Upper lobe of left lung (tissue), 6 donors: Measurements from ENCODE around the gene ENSA. TPM values are rescaled to one million over a fixed set of nuclear protein-coding genes. Genes with fewer than 3 reads are reported as not detected.
A peak's percentile ranks its signal among the peaks of the same experiment; 100 is the strongest.
"Not testable (repeated sequence)": the region's sequence is repeated elsewhere in the genome, so short reads cannot be mapped to it uniquely, and the experiment has no call there.

Experiments used
- ATAC-seq, 2 donors: fragments of 200-7000 bp; cut with Tn5 transposase; one replicate each; pipeline ENCODE4 v1.9.1; 2022; ENCODE audit warnings: mild to moderate bottlenecking in 2 of 2, moderate library complexity in 2 of 2; ENCODE audit not compliant: low FRiP score in 2 of 2
- DNase-seq, 2 donors: peaks; one replicate each; pipeline ENCODE4 v3.0.0-alpha.2; 2019 to 2020
- H3K27ac ChIP-seq, 4 donors: fragments of 200-600 bp; sonication (generic); one replicate each; pipeline ENCODE4 v1.5.1; 2016 to 2019
- H3K27me3 ChIP-seq, 4 donors: fragments of 200-600 bp; sonication (generic); one replicate each; pipeline ENCODE4 v1.5.1; 2017 to 2019
- H3K36me3 ChIP-seq, 4 donors: fragments of 200-600 bp; sonication (generic); one replicate each; pipeline ENCODE4 v1.5.1; 2016 to 2019
- H3K4me1 ChIP-seq, 4 donors: fragments of 200-600 bp; sonication (generic); one replicate each; pipeline ENCODE4 v1.5.1; 2018 to 2019
- H3K4me3 ChIP-seq, 4 donors: fragments of 200-600 bp; sonication (generic); one replicate each; pipeline ENCODE4 v1.5.1; 2017 to 2019; ENCODE audit warnings: mild to moderate bottlenecking in 2 of 4, moderate library complexity in 1 of 4
- H3K9me3 ChIP-seq, 4 donors: fragments of 200-600 bp; sonication (generic); one replicate each; pipeline ENCODE4 v1.5.1; 2018 to 2019
- CTCF ChIP-seq, 6 experiments: fragments of 450-650 bp in 4 of 6; fragments of 200-600 bp in 2 of 6; sonication (generic) in 2 of 6; IDR thresholded peaks; one replicate each; pipeline ENCODE4 v1.5.1; 2016 to 2019; ENCODE audit warnings: antibody characterized with exemption in 6 of 6
- EP300 ChIP-seq, 4 donors: sonication (generic); formaldehyde crosslinking; IDR thresholded peaks; one replicate each; pipeline ENCODE4 v1.5.1; 2017; ENCODE audit warnings: antibody characterized with exemption in 4 of 4, control low read depth in 2 of 4
- POLR2A ChIP-seq, 4 donors: fragments of 450-650 bp; IDR thresholded peaks; one replicate each; pipeline ENCODE4 v1.5.1; 2016 to 2017; ENCODE audit warnings: antibody characterized with exemption in 4 of 4, mild to moderate bottlenecking in 2 of 4
- POLR2AphosphoS5 ChIP-seq, 2 donors: sonication (generic); formaldehyde crosslinking; IDR thresholded peaks; one replicate each; pipeline ENCODE4 v1.5.1; 2017; ENCODE audit warnings: antibody characterized with exemption in 2 of 2
- WGBS, 2 donors: methylation state at CpG; one replicate each; pipeline ENCODE4 v1.1.5; 2017 to 2018; 5-methylcytosine and 5-hydroxymethylcytosine counted together
- total RNA-seq, 6 donors: library from RNA; depleted of rRNA in 4 of 6; stranded (reverse); fragments of >200 nt in 4 of 6; gene quantifications; one replicate each; pipeline versions ENCODE4 v1.1.0 to v1.2.1, GENCODE V29; 2016 to 2021
- donor health status: DM: no; HTN: no; CAD: no; lungs with moderate emphysema.
- donor health status: DM: no; HTN: yes; CAD: no; lungs with severe emphysema.

ENSA gene
- total RNA-seq, 6 donors from 2014 or later, result 141 to 271 (median 212) TPM

- Histone ChIP-seq H3K9me3 (no peaks in the 10 kb centered on the region), H3K27me3 (no peaks in the 10 kb centered on the region), H3K4me1 (peaks cover 0 to 6% (median 0%) of the 10 kb centered on the region in 4 donors), H3K27ac (no peak overlapping the region), H3K4me3 (no peak overlapping the region), H3K36me3 (peaks cover 3 to 54% (median 24%) of the 10 kb centered on the region in 4 donors)
- TF ChIP-seq POLR2AphosphoS5 (IDR thresholded peaks at IDR 0.05) (no peak), CTCF (IDR thresholded peaks at IDR 0.05) (no peak), EP300 (IDR thresholded peaks at IDR 0.05) (no peak), POLR2A (IDR thresholded peaks at IDR 0.05) (no peak)
- DNase-seq (no peak), ATAC-seq (no peak)
- WGBS, 2 donors, result 92 to 93% methylated on average over 5 of the region's 5 CpGs
These were observed 20.1 kb upstream of the ENSA start for GRCh38 chr1:150649441-150650075.

GRCh38 chr1:150642296-150642695 is 12.9 kb upstream of the ENSA start:
- no peaks in the 10 kb centered on the region for H3K9me3 ChIP-seq
- no peak for ATAC-seq
- no peak for DNase-seq
- H3K36me3 ChIP-seq, result peaks cover 0 to 24% (median 11%) of the 10 kb centered on the region in 4 donors
- no peaks in the 10 kb centered on the region for H3K4me1 ChIP-seq
- H3K27me3 ChIP-seq, result no peaks in the 10 kb centered on the region
- no peak overlapping the region for H3K4me3 ChIP-seq
- TF ChIP-seq EP300 (IDR thresholded peaks at IDR 0.05), result no peak
- H3K27ac ChIP-seq, result no peak overlapping the region
- WGBS, 2 donors, result 91 to 94% methylated on average over 4 of the region's 4 CpGs

GRCh38 chr1:150641126-150641815 is 11.9 kb upstream of the ENSA start:
- ATAC-seq, H3K4me3 ChIP-seq, H3K27me3 ChIP-seq, H3K27ac ChIP-seq, H3K9me3 ChIP-seq, H3K4me1 ChIP-seq, DNase-seq: not testable (repeated sequence)
- WGBS, 2 donors, result 90 to 92% methylated on average over 9 of the region's 9 CpGs
- H3K36me3 ChIP-seq, result peaks cover 0 to 14% (median 3%) of the 10 kb centered on the region in 4 donors

GRCh38 chr1:150638430-150638829 is 9.0 kb upstream of the ENSA start:
- not testable (repeated sequence) for H3K27me3 ChIP-seq, H3K4me3 ChIP-seq, H3K27ac ChIP-seq, ATAC-seq, H3K9me3 ChIP-seq, H3K36me3 ChIP-seq, H3K4me1 ChIP-seq, DNase-seq
- WGBS, 2 donors, result 91 to 93% methylated on average over 6 of the region's 6 CpGs

GRCh38 chr1:150634839-150635622 is 5.6 kb upstream of the ENSA start:
- H3K36me3 ChIP-seq, H3K27me3 ChIP-seq, ATAC-seq, H3K4me3 ChIP-seq, H3K9me3 ChIP-seq, DNase-seq, H3K4me1 ChIP-seq: not testable (repeated sequence)
- H3K27ac ChIP-seq, result peak overlapping the region in 1 of 4 donors; percentile 40
- 66 to 69% methylated on average over 14 of the region's 17 CpGs for WGBS, 2 donors

GRCh38 chr1:150628766-150629114 is 672 bp downstream of the ENSA start:
- peaks cover 10 to 24% (median 20%) of the 10 kb centered on the region in 4 donors for H3K4me1 ChIP-seq
- H3K27me3 ChIP-seq, result no peaks in the 10 kb centered on the region
- ATAC-seq, result no peak
- peak overlapping the region; percentile 96 to 100 (median 97) for H3K27ac ChIP-seq
- H3K9me3 ChIP-seq, result no peaks in the 10 kb centered on the region
- H3K4me3 ChIP-seq, result peak overlapping the region; percentile 58 to 86 (median 74)
- 0 to 3% methylated on average over 9 of the region's 9 CpGs for WGBS, 2 donors
- peaks cover 24 to 39% (median 34%) of the 10 kb centered on the region in 4 donors for H3K36me3 ChIP-seq
- no peak for DNase-seq
- no peak for TF ChIP-seq EP300 (IDR thresholded peaks at IDR 0.05)
- no peak for TF ChIP-seq CTCF (IDR thresholded peaks at IDR 0.05)
- TF ChIP-seq POLR2AphosphoS5 (IDR thresholded peaks at IDR 0.05), result no peak
- TF ChIP-seq POLR2A (IDR thresholded peaks at IDR 0.05), result no peak
